Vagina (tissue), 2 donors: ENCODE measurements around the gene ACTG2.

ENCODE experiments used
- CTCF ChIP-seq, 3 experiments: fragments of 450-650 bp in 2 of 3; fragments of 200-600 bp in 1 of 3; sonication (generic) in 1 of 3; IDR thresholded peaks; one replicate each; pipeline ENCODE4 v1.5.1; 2017 to 2019; ENCODE audit warnings: antibody characterized with exemption in 3 of 3, mild to moderate bottlenecking in 2 of 3, moderate library complexity in 2 of 3
- POLR2AphosphoS5 ChIP-seq, 2 donors: sonication (generic); formaldehyde crosslinking; IDR thresholded peaks; one replicate each; pipeline ENCODE4 v1.9.0; 2017; ENCODE audit warnings: antibody characterized with exemption in 2 of 2, mild to moderate bottlenecking in 2 of 2, low read depth in 1 of 2; ENCODE audit not compliant: insufficient read depth in 1 of 2

GRCh38 chr2:73894877-73895276, 2.1 kb downstream of the ACTG2 start:
- TF ChIP-seq CTCF (IDR thresholded peaks at IDR 0.05) (no peak), POLR2AphosphoS5 (IDR thresholded peaks at IDR 0.05; ENCODE audit: insufficient read depth in 1 of 2, low read depth in 1 of 2) (no peak)
